ENCODE data around the gene SNX22. TPM values are rescaled to one million over a fixed set of nuclear protein-coding genes. Genes with fewer than 3 reads are reported as not detected.

SNX22 gene
- total RNA-seq = 0.18 TPM in 1 of 2 replicates, not detected in the other

GRCh38 chr15:64151727-64152506 is at the start of gene SNX22:
SNX22 (plus strand) TSS chr15:64151731; CDS start chr15:64151776, 45 bp downstream.

GRCh38 chr15:64162869-64163658 is 11.5 kb downstream of the SNX22 start, which contains the start of gene PPIB:
PPIB (minus strand) TSS chr15:64163022; CDS start chr15:64162986, 36 bp downstream.

Other genes with a start within 250 kb of the SNX22 start
- gene DAPK2, start 105.2 kb upstream of the SNX22 start, total RNA-seq = 0.29 and 1.8 TPM in 2 replicates
- 84.0 and 85.9 TPM in 2 replicates for gene CIAO2A, start 57.9 kb upstream of the SNX22 start, total RNA-seq
- 31.1 and 50.7 TPM in 2 replicates for gene SNX1, start 55.7 kb upstream of the SNX22 start, total RNA-seq
- 1,028 and 1,120 TPM in 2 replicates for gene PPIB, start 11.3 kb downstream of the SNX22 start, total RNA-seq
- gene CSNK1G1, start 204.4 kb downstream of the SNX22 start, total RNA-seq = 8.6 and 13.5 TPM in 2 replicates
- gene PCLAF, start 229.7 kb downstream of the SNX22 start, total RNA-seq = 62.9 and 71.2 TPM in 2 replicates
- 5.8 and 8.9 TPM in 2 replicates for gene TRIP4, start 236.1 kb downstream of the SNX22 start, total RNA-seq

Data from myometrial cell (primary cell).